ENCODE measurements around the gene SLC29A4.
A peak's percentile ranks its signal among the peaks of the same experiment; 100 is the strongest.
"Not testable (repeated sequence)": the region's sequence is repeated elsewhere in the genome, so short reads cannot be mapped to it uniquely, and the experiment has no call there.

SLC29A4 gene

GRCh38 chr7:5315761-5316160 is 33.0 kb downstream of the SLC29A4 start:
- TF ChIP-seq POU6F1 (CRISPR knock-in tag; IDR thresholded peaks at IDR 0.05; ENCODE audit: borderline replicate concordance, low read depth) (no peak), OSR1 (CRISPR knock-in tag; IDR thresholded peaks at IDR 0.05) (no peak), TSHZ2 (CRISPR knock-in tag; IDR thresholded peaks at IDR 0.05) (no peak), ISL1 (CRISPR knock-in tag; IDR thresholded peaks at IDR 0.05) (no peak)
- no peak for ATAC-seq

- ATAC-seq, result not testable (repeated sequence)
These were observed 35.9 kb downstream of the SLC29A4 start for GRCh38 chr7:5318613-5319012.

- TF ChIP-seq ARNTL (CRISPR knock-in tag; IDR thresholded peaks at IDR 0.05; ENCODE audit: borderline replicate concordance, low read depth), result no peak
- TF ChIP-seq TCF4 (CRISPR knock-in tag; IDR thresholded peaks at IDR 0.05; ENCODE audit: borderline replicate concordance), result no peak
- no peak for TF ChIP-seq ZNF8 (CRISPR knock-in tag; IDR thresholded peaks at IDR 0.05)
- no peak for TF ChIP-seq OSR1 (CRISPR knock-in tag; IDR thresholded peaks at IDR 0.05)
- no peak for TF ChIP-seq CREB5 (CRISPR knock-in tag; IDR thresholded peaks at IDR 0.05; ENCODE audit: low read depth)
- TF ChIP-seq TOX (CRISPR knock-in tag; IDR thresholded peaks at IDR 0.05; ENCODE audit: borderline replicate concordance), result no peak
- no peak for TF ChIP-seq POU6F1 (CRISPR knock-in tag; IDR thresholded peaks at IDR 0.05; ENCODE audit: borderline replicate concordance, low read depth)
- TF ChIP-seq SNAI2 (CRISPR knock-in tag; IDR thresholded peaks at IDR 0.05), result no peak
- TF ChIP-seq ZC3H10 (CRISPR knock-in tag; IDR thresholded peaks at IDR 0.05), result no peak
- TF ChIP-seq ZFP3 (CRISPR knock-in tag; IDR thresholded peaks at IDR 0.05), result no peak
- no peak for TF ChIP-seq PATZ1 (CRISPR knock-in tag; IDR thresholded peaks at IDR 0.05; ENCODE audit: borderline replicate concordance)
- TF ChIP-seq ZFP30 (CRISPR knock-in tag; IDR thresholded peaks at IDR 0.05), result no peak
- no peak for TF ChIP-seq CSDC2 (CRISPR knock-in tag; IDR thresholded peaks at IDR 0.05)
- no peak for TF ChIP-seq GLIS3 (CRISPR knock-in tag; IDR thresholded peaks at IDR 0.05)
These were observed 37.6 kb downstream of the SLC29A4 start for GRCh38 chr7:5320391-5320790.

GRCh38 chr7:5320802-5321396 is 38.2 kb downstream of the SLC29A4 start:
- peak; percentile 7; the same call in 2 of the 3 replicates for ATAC-seq

More at GRCh38 chr7:5320391-5320790, 37.6 kb downstream of the SLC29A4 start:
- ATAC-seq, result no peak

More at GRCh38 chr7:5320802-5321396, 38.2 kb downstream of the SLC29A4 start:
- TF ChIP-seq GLIS3 (CRISPR knock-in tag; IDR thresholded peaks at IDR 0.05) (no peak), PPARA (CRISPR knock-in tag; IDR thresholded peaks at IDR 0.05; ENCODE audit: borderline replicate concordance) (no peak), RARB (CRISPR knock-in tag; IDR thresholded peaks at IDR 0.05) (no peak), ZC3H10 (CRISPR knock-in tag; IDR thresholded peaks at IDR 0.05) (no peak), CSDC2 (CRISPR knock-in tag; IDR thresholded peaks at IDR 0.05) (no peak), ARNTL (CRISPR knock-in tag; IDR thresholded peaks at IDR 0.05; ENCODE audit: borderline replicate concordance, low read depth) (no peak)

Measured in SK-N-SH treated with all-trans-retinoic acid at 6 μM for 48 hours (cell line).